Measurements from ENCODE around the gene SH3GL1.

SH3GL1 gene, protein sequence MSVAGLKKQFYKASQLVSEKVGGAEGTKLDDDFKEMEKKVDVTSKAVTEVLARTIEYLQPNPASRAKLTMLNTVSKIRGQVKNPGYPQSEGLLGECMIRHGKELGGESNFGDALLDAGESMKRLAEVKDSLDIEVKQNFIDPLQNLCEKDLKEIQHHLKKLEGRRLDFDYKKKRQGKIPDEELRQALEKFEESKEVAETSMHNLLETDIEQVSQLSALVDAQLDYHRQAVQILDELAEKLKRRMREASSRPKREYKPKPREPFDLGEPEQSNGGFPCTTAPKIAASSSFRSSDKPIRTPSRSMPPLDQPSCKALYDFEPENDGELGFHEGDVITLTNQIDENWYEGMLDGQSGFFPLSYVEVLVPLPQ

DNA sequence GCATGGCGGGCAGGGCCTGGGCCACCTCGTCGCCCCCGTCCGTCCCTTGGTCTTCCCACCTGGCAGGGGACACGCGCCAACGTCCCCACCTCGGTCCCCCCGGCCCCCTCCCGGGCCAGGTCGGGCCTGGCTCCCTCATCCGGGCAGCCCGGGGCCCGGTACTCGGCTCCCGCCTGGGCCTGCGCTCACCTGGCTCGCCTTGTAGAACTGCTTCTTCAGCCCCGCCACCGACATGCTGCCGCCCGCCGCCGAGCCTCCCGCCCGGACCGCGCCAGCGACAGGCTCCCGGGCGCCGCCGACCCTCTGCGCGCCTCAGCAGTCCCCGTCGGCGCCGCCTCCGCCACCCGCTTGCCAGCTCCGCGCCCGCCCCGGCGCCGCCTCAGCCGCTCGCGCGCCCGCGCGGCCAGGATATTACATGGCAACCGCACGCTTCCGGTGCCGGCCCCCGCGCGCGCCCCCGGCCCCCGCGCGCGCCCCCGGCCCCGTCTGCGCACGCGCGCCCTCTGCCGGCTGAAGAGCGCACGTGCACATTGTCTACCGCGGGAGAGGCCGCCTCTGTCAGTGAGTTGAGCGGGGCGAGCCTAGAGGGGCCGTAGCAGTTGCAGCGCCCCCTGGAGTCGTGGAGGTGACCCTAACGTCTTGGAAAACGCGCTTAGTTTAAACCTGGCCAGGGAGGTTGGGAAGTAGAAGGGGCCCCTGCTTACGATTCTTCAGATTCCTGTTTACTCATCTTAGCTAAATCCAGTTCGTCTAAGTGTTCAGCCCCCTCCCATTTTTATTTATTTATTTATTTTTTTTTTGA, at the start of gene SH3GL1:
Gene SH3GL1 (minus strand): TSS at position 413 of the 802 bp plus-strand sequence. CDS start 179 bp downstream, at position 234.
- DNase-seq (ENCODE audit: low spot score) = peak; percentile 90

DNA sequence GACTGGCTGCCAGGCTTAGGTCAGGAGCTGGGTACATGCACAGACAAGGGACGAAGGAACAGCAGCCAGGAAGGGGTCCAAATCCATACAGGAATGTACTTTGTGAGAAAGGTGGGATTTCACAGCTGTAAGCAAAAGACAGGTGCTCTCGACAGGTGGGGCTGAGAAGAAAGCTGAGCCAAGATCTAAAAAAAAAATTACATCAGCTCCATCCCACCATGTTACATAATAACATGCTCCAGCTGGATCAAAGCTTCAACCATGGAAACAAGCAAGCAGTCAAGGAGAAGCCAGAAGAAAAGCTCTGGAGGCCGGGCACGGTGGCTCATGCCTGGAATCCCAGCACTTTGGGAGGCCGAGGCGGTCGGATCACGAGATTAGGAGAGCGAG, 49.3 kb upstream of the SH3GL1 start:
- DNase-seq (ENCODE audit: low spot score) = no peak

DNA sequence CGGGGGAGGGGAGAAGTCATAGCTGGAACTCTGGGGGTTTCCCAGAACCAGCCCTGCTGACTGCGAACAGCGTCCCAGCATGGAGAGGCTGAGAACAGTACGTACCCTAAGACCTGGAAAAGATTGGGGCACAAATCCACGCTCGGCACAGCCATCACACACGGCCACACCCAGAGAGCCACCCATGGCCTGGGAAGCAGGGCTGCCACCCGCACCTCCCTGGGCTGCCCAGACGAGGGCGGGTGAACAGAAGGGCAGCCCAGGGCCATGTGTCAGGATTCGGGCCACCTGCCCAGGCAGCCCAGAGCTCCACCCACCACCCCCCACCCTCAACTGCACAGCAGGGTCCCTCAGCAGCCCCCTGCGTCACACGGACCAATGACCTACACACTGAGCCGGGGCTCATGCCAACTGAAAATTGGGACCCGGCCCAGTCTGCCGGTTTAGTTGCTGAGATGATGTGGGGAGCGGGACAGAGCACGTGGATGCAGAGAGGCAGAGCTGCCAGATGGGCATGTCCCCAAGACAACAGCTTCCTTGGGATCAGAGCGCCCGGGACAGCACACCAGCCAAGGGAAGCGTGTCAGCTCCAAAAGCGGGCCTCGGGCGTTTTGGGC, 48.8 kb upstream of the SH3GL1 start:
- no peak for DNase-seq (ENCODE audit: low spot score)

DNA sequence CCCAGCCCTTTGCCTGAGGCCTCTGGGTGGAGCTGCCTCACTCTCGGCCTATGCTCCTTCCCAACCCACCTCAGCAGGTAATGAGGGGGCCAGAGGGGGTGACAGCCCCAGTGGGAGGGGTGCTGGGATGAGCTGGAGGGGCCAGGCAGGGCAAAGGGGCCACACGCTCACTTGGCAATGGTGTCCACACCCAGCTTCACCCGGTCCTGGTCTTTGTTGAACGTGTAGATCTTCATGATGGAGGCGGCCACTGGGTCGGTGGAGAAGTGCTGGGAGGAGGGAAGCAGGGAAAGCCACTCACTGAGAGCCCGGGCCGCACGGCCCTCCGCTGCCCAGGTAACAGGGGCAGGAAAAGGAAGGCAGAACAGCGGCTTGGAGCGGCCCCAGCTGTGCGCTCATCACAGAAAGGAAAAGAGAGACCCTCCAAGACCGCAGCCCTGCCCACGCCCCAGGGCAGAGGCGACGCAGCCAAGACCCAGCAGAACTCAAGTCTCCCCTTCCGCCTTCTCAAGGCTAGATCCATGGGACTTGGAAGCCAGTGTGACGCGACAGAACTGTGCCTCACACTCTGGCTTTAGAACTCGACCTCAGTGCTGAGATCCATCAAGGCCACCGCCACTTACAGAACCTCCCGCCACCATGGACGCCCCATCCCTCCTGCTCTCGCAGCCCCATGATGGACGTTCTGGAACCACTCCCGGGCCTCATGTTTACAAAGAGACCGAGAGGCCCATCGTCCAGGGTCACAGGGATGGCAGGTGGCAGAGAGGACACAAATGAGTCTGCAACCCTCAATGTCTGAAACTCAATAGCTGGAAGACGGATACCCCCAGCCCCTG, 48.0 kb upstream of the SH3GL1 start:
- no peak for DNase-seq (ENCODE audit: low spot score)

DNA sequence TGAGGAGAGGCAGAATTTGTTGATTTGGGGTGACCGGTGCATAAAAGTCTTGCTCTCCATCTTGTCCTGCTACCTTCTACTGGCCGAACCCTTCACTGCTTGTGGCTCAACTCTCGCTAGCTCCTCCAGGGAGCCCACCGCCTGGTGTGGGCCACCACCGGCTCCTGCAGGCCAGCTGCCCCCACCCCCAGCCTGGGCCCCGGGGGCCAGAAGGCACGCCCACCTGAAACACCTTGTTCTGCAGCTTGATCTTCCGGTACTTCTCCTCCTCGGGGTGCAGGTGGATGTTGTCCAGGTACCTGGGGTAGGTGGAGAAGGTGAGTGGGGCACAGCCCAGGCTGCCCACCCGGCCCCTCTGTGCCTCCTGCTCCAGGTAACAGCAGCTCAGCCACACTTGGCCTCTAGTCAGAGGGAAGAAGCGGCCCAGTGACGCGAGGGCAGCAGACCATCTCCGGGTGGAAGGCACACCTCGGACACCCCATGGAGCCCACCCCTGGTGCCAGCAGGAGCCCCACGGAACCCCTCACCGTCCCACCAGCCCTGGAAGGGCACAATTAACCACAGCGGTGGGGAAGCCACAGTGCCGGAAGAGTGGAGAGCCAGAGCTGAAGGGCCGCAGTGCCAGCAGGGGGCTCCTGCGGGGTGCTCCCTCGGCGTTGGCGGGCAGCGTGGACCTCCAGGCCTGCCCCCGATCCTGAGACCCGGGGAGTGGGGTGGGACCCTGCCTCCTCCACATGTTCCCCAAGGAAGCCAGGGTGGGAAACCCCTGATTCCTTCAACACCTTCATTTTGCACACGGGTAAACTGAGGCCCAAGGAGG, 47.2 kb upstream of the SH3GL1 start:
- DNase-seq (ENCODE audit: low spot score) = no peak

DNA sequence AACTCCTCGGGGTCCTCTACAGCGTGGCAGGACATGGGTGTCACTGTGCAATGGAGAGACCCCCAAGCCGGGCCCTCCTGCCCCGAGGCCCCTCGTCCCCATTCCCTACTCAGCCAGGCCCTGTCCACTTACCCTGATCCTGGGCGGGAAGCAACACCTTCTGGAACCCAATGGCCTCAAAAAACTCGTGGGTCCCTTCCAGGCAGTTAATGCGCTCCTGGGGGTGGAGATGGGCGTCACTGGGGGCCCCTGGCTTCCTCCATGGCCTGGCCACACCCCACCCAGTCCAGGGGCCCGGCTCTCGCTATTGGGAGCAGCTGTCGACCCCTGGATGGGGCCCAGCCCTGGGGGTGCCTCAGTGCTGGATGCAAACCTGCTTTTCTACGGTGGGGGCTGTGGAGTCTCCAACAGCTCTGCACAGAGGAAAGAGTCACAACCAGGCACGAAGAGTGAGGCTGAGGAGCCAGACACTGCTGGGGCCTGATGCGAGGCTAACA, 46.4 kb upstream of the SH3GL1 start:
- no peak for DNase-seq (ENCODE audit: low spot score)

DNA sequence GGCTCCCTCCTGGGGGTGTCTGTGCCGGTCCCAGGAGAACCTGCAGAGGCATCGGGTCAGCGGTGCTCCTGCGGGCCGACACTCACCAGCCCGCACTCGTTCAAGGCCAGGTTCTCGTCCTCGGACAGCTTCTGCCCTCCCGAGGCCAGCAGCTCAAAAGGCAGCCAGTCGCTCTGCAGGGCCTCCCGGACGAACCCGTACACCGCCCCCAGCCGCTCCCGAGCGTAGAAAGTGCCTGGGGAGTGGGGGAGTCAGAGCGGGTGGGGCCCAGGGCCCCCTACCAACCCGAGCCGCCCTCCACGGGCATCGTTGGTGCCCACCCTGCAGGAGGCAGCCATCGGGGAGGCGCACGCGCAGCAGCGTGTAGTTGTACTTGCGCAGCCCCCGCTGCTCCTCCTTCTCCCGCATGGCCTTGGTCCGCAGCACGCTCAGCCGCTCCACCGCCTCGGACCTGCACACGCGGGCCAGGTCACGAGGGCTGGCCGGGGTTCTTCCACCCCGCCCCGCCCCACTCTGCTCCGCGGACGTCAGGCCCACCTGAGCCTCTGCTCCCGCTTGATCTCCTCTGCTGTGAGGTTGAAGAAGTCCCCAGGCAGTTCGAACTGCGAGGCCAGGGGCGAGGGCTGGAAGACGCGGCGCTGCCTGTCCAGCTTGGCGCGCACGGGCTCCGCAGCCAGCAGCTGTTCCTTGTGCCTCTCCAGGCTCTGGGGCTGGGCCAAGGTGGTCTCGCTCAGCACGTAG, 45.8 kb upstream of the SH3GL1 start:
- DNase-seq (ENCODE audit: low spot score) = no peak

DNA sequence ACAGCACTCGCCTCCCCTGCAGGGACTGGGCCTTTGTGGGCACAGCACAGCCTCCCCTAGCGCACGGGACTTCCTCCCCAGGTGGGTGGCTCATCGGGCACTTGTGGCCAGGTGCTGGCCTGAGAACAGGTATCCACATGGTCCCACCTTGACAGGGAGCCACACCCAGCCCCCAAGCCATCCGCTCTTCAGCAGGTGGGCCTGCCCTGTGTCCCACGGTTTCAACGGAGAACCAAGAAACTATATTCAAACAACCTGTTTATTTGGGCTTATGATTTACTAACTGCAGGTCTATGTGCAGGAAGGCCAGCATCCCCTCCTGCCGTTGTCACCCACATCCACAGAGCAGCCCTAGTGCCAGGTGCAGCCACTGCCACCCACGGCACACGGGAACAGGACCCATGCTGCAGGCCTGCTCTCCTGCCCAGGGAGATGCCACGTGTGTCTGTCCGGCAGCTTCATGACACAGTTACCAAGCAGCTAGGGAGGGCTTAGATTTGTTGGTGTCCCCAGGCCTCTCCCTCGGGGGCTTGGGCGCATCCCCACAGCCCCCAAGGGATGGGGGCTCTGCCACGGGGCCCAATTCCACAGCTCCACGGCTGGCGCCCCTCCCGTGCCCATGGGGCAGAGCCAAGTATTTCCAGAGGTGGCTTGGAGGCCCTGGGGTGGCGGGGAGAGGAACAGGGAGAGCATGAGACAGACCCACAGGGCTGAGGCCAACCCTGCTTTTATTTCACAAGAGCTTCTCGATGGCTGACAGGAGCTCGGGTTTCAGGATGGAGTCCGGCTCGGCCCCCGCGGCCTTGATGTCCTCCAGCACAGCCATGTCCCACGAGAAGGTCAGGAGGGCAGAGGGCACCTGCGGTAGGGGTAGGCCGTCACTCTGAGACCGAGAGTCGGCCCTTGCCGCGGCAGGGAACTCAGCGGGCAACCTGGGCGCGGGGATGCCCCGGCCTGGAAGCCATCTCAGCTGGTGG, 44.7 kb upstream of the SH3GL1 start:
- no peak for DNase-seq (ENCODE audit: low spot score)

DNA sequence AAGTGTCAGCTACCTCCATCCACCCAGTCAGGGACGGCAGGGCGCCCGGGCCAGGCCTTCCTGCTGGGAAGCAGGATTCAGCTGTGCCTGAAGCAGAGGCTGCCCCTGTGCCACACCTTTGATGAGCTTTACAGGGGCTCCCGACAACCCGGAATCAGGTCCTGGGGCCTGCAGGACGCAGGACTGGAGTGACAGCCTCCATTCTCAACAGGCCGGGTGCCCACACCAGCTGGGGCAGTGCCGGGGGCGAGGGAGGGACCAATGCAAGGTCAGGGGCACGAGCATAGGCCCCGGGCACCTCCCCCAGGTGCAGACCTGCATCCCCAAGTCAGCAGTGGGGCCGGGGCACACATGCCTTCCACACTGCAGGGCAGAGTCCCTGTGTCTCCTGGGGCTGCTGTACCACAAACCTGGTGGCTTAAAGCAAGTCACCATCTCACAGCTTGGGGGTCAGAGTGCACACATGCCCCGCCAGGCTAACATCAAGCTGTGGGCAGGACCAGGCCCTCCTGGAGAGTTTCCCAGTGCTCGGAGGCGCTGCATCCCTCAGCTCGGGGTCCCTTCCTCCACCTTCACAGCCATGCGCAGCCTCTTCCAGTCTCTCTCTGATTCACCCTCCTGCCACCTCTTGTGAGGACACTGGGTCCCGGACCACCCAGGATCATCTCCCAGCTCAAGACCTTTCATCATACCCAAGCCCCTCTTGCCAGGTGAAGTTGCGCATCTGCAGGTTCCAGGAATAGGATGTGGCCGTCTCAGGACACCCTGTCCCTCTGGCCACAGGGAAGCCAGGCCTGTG, 43.8 kb upstream of the SH3GL1 start:
- DNase-seq (ENCODE audit: low spot score) = no peak

DNA sequence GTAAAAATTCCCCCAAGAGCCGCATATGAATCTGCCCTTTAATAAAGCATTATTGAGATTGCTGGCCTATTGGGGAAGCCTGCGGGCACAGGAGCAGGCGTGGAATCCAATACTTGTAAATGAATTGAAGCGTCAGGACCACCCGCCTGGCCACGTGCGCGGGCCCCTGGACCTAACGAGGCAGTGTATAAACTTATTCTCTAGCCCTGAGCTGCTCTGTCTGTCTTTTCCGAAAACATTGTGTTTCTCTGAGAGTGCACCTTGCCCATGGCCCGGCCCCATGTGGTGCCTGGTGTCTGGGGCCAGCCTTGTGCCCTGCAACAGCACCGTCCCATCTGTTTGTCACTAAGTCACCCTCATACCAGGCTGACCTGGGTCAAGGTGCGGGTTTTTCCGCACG, 42.8 kb upstream of the SH3GL1 start:
- no peak for DNase-seq (ENCODE audit: low spot score)

DNA sequence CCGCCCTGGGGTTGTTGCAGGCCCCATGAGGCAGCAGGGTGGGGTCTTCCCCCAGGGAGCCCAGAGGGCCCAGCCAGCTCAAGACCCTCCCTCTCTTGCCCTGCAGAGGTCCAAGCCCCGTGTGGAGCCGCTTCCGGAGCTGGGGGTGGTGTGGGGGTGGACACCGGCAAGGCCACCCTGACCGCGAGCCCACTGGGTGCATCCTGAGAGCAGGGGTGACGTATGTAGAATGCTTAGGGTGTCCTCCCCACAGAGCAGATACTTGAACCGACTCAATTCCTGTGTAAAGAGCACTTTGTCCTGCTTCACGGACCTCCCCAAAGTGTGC, 42.4 kb upstream of the SH3GL1 start:
- no peak for DNase-seq (ENCODE audit: low spot score)

DNA sequence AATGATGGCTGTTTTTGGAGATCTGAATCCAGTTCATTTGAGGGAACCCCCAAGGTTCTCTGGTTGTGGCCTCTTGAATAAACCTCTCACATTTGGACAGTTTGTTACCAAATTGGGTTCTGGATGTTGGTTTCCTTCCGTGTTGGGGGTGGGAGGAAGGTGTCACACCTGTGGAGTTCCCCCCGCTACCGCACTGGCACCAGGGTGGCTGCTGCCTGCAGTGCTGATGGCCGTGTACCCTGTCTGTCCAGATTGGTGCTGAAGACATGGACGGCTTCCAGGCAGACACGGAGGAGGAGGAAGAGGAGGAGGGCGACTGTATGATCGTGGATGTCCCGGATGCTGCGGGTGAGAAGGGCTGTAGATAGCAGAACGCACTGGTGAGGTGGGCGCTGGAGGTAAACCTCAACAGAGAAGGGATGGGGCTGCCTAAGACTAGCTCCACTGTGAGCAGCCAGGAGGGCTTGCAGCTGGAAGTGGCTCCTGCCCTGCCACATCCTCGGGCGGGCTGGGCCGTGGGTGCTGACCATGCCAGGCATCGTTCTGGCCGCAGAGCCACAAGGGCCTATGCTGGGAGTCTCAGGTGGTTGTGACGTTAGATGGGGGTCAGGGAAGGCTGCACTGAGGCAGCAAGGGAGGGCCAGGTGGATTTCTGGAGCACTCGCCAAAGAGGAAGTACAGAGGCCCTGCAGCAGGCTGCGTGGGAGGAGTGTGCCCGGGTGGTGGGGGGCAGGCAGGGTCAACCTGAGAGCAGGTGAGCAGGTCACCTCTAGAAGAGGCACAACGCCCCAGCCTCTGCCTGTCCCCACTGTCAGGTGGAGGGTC, 41.9 kb upstream of the SH3GL1 start:
- DNase-seq (ENCODE audit: low spot score) = no peak

DNA sequence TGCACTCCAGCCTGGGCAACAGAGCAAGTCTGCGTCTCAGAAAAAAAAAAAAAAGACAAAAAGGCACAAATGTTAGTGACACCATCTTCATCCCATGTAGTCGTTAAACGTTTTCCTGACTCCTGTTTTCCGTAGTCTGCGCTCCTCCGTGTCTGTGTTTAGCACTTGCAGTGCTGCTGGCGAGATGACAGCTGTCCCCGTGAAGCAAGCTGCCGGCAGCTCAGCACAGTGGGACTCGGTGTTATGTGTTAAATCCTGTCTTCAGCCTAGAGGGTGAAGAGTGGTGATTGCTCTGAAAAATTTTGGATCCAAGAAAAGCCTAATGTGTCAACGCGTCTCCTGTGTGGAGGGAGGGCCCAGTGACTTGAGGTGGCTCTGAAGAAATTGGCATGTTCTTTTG, 38.9 kb upstream of the SH3GL1 start:
- no peak for DNase-seq (ENCODE audit: low spot score)

DNA sequence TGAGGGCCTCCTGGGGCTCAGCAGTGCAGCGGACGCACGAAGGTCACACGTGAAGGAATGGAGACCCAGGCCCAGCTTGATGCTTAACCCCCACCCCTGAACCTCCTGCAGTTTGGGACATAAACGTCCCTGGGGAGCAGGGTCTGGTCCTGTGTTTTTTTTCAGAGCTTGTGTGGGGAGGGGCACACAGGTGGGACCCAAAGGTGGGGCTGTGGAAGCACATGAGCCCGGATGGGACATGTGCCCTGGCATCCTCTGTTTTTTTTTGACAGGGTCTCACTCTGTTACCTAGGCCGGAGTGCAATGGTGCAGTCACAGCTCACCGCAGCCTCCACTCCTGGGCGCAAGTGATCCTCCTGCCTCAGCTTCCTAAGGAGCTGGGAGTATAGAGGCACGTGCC, 36.8 kb upstream of the SH3GL1 start:
- DNase-seq (ENCODE audit: low spot score) = no peak

DNA sequence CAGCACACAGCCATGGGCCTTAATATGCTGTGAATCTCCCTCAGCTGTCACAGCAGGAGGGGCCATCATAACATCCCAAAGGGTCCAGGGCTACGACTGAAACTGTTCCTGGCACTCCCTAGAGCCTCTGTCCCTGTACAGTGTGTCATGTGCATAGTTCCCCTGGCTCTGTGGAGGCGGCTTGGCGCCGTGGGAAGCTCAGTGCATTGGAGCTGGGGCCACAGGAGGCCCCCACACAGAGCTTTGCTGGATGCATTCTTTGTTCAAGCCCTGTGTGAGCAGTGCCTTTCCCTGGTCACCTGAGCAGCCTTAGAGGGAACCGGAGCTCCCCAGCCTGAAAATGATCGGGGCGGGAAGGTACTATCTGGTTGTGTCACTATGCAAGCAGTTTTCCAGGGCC, 35.9 kb upstream of the SH3GL1 start:
- no peak for DNase-seq (ENCODE audit: low spot score)

DNA sequence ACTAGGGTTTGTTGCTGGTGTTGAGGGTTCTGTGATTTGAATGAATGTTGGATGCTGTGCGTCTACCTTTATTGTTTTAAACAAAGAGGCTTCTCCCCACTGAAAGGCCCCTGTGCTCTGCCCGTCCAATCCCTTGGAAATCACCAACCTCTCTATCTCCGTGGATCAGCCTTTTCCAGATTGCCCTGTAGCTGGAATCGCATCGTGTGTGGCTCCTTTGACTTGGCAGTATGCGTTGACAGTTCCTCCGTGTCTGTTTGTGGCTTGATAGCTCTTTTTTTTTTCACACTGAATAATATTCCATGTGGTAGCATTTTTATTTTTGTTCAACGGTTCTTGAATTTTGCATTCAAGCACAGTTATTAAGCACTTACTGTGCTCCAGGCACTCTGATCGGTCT, 34.0 kb upstream of the SH3GL1 start:
- DNase-seq (ENCODE audit: low spot score) = no peak

DNA sequence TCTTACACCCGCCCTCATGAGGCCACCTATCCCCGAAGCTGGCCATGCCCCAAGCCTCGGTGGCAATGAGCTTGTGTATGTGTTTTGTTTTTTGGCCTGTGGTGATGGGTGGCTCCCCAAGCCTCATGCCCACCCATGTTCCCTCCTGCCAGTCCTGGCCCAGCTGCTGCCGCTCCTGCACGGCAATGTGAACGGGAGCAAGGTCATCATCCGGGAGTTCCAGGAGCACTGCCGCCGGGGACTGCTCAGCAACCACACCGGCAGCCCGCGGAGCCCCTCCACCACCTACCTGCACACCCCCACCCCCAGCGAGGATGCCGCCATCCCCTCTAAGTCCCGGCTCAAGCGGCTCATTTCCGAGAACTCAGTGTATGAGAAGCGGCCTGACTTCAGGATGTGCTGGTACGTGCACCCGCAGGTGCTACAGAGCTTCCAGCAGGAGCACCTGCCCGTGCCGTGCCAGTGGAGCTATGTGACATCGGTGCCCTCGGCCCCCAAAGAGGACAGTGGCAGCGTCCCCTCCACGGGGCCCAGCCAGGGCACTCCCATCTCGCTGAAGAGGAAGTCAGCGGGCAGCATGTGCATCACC, 32.7 kb upstream of the SH3GL1 start:
- no peak for DNase-seq (ENCODE audit: low spot score)

All from CD4-positive, alpha-beta T cell treated with Interleukin-15 for 4 hours (primary cell).